GM12891 (cell line): ENCODE results near the gene RAD50.
"Not testable (repeated sequence)": the region's sequence is repeated elsewhere in the genome, so short reads cannot be mapped to it uniquely, and the experiment has no call there.

Experiments
- DNase-seq: peaks from one replicate; pipeline ENCODE4 v3.0.0; 2011; ENCODE audit warnings: low spot score; ENCODE audit not compliant: insufficient read length
- FAIRE-seq: peaks from 2 replicates; lab custom pipeline; 2011; peaks lifted over from hg19 to GRCh38; lab: Jason Lieb, UNC
- PAX5 ChIP-seq: IDR thresholded peaks from 2 replicates; pipeline ENCODE4 v1.6.1; 2011; ENCODE audit warnings: low read length, moderate library complexity, mild to moderate bottlenecking; ENCODE audit not compliant: insufficient read depth, severe bottlenecking
- POLR2A ChIP-seq: IDR thresholded peaks from 2 replicates; pipeline ENCODE4 v1.6.1; 2011; ENCODE audit warnings: low read depth, low read length, control low read depth
- POLR2AphosphoS5 ChIP-seq: IDR thresholded peaks from 2 replicates; pipeline ENCODE4 v1.6.1; 2011; ENCODE audit warnings: low read depth, low read length, control low read depth
- POU2F2 ChIP-seq: IDR thresholded peaks from 2 replicates; pipeline ENCODE4 v1.6.1; 2011; ENCODE audit warnings: low read depth, mild to moderate bottlenecking, control low read depth, low read length, moderate library complexity
- SPI1 ChIP-seq: IDR thresholded peaks from 2 replicates; pipeline ENCODE4 v1.6.1; 2011; ENCODE audit warnings: low read depth, low read length, control low read depth
- TAF1 ChIP-seq: IDR thresholded peaks from 2 replicates; pipeline ENCODE4 v1.6.1; 2011; ENCODE audit warnings: low read depth, low read length, control low read depth

Gene RAD50

DNA sequence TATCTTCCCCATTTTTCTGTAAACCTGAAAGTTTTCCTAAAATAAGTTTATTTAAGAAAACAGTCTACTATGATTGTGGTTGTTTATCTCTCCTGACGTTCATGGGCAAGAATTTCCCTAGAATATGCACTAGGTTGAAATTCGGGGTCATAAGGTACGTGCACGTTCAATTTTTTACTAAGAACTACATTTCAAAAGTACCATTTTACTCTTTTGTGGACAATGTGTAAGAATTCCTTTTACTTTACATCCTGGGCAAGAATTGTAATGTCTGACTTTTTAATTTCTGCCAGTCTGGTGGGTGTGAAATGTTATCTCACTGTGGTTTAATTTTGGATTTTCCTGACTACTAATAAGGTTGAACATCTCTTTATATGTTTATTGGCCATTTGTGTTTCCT is 25.8 kb upstream of the RAD50 start:
- no peak for FAIRE-seq

DNA sequence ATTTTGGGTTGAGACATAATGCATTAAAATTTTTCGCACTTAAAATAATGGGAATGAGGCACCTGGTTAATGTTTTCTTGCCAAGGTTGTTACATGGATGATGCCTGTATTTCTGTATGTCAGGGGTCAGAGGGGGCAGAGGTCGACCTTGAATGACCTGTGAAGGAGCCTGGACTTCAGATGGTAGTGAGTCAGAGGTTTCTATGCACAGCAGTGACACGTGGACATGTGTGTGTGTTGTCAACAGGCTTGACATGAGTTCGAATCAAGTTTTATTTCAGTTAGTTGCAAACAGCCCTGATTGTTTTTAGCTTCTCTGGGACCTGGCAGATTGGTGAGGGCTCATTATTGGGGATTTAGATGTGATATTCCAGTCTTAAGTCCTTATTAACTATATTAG is 17.1 kb upstream of the RAD50 start:
- FAIRE-seq, result no peak
- TF ChIP-seq SPI1 (no peak), PAX5 (no peak), POU2F2 (no peak), POLR2A (no peak), TAF1 (no peak), POLR2AphosphoS5 (no peak)
- no peak for DNase-seq

More for the DNA sequence above, 25.8 kb upstream of the RAD50 start:
- TF ChIP-seq POU2F2 (no peak), SPI1 (no peak), TAF1 (no peak), POLR2AphosphoS5 (no peak), PAX5 (no peak), POLR2A (no peak)
- DNase-seq, result no peak

DNA sequence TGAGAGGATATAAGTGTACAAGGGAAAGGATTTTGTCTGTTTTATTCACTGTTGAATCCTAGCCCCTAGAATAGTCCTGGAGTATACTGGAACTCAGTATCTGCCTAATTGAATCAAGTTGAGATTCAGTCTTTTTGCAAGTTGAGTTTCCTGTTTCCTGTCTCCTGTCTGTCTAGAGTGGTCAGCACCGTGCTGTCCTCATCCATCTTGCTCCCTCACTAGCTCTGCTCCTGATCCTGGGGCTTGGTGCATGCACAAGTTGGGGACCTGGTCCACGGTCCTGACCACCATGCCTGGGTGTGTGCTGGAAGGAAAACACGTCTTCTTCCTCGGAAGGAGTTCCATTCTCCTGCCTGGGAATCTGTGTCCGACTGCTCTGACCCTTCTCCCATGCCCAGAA is 16.6 kb upstream of the RAD50 start:
- TF ChIP-seq SPI1 (no peak), TAF1 (no peak), POU2F2 (no peak), POLR2A (no peak), POLR2AphosphoS5 (no peak), PAX5 (no peak)
- no peak for FAIRE-seq
- DNase-seq, result no peak

DNA sequence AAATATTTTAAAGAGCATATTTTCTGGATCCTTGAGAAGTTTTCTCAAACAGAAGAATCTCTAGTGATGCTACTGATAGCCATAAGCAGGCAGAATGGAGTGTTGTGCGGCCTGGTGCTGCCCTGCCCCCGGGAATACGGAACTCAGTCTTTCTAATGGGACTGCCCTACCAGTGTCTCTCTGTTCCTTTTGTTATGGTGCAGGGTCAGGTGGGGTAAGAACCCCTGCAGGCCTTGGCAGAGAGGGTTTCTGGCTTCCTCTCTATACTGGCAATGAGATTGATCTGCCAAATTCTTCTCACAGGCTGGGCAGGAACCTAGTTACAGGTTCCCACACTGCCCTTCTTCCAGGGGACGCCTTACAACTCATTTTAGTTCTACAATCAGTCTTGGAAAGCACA is 16.0 kb upstream of the RAD50 start:
- FAIRE-seq (no peak), DNase-seq (no peak)
- TF ChIP-seq PAX5 (no peak), POLR2A (no peak), POU2F2 (no peak), POLR2AphosphoS5 (no peak)

DNA sequence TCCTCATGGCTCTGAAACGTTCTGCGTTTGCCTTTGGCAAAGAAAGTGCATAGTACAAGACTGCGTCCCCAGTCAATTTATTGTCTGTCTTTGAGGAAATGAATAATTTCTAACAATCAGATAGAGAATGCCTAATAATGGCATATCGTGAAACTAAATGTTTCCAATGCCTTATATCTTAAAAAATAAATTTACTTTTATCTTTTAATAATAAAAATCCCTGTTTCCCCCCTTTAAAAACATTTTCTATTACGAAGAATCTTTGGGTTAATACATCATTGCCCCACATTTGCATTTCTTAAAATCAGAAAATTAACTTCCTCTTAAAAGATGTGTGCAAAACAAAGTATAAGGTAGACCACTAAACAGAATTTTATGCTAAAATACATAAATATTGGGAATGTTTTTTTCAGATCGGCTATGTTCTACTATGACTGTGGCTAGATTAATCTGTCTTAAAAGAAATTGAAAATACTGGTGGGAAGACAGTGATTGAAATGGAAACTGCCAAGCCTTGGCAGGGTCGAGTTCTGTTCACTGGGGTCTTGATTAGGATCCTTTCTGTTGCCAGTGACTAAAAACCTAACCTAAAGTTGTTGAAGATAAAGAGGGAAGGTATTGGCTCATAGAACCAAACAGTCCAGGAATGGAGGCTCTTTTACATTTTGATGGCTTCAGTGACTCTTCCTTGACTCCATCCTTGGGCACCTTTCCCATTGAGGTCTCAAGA is 13.1 kb upstream of the RAD50 start, which contains the start of gene IL5:
Gene IL5, minus strand, starts transcription at position 51 of the 730 bp plus-strand sequence. Its CDS starts 44 bp downstream, at position 7.
- no peak for DNase-seq
- FAIRE-seq, result no peak

DNA sequence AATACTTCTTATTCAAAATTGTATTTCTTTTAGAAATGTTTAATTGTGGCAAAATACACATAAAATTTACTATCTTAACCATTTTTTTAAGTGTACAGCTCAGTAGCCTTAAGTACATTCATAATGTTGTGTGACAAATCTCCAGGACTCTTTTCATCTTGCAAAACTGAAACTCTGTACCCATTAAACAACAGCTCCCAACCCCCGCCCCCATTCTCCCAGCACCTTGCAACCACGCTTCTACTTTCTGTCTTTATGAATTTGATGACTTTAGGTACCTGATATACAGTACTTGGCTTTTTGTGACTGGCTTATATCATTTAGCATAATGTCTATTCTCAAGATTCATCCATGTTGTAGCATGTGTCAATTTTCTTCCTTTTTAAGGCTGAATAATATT is 10.7 kb upstream of the RAD50 start:
- FAIRE-seq (no peak), DNase-seq (no peak)
- TF ChIP-seq TAF1, result no peak

More for the DNA sequence above, 13.1 kb upstream of the RAD50 start, which contains the start of gene IL5:
- no peak for TF ChIP-seq POLR2AphosphoS5
- TF ChIP-seq POU2F2, result no peak
- TF ChIP-seq PAX5, result no peak
- no peak for TF ChIP-seq TAF1
- TF ChIP-seq POLR2A, result no peak
- no peak for TF ChIP-seq SPI1

DNA sequence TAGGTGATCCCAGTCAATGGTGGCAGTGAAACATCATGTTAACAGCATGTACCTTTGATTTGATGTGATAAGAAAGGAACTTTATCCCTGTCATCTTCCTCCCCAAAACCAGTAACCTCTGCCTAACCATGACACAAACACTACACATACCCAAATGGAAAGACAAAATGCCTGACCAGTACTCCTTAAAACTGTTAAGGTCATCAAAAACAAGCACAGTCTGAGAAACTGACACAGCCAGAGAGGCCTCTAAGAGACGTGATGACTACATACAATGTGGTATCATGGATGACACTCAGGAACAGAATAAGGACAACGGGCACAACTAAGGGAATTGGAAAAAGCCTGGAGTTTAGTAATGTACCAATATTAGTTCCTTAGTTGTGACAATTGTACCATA is 9.5 kb upstream of the RAD50 start:
- TF ChIP-seq POLR2A, result no peak
- TF ChIP-seq POLR2AphosphoS5, result no peak
- TF ChIP-seq TAF1, result no peak
- TF ChIP-seq SPI1, result no peak
- no peak for TF ChIP-seq PAX5
- TF ChIP-seq POU2F2, result no peak
- DNase-seq, result no peak
- peak; percentile 38 for FAIRE-seq

DNA sequence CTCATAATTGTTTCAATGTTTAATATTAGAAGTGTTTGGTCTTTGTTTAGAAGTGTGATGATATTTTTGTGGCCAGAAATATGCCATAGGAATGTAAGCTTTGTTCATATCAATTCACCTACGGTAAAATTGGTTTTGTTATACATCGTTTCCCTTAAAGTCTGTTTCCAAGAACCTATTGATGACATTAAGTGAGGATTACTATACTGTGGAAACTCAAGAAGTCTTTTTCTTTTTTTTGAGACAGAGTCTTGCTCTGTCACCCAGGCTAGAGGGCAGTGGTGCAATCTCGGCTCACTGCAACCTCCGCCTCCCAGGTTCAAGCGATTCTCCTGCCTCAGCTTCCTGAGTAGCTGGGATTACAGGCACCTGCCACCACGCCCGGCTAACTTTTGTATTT is 7.9 kb upstream of the RAD50 start:
- not testable (repeated sequence) for FAIRE-seq, DNase-seq

DNA sequence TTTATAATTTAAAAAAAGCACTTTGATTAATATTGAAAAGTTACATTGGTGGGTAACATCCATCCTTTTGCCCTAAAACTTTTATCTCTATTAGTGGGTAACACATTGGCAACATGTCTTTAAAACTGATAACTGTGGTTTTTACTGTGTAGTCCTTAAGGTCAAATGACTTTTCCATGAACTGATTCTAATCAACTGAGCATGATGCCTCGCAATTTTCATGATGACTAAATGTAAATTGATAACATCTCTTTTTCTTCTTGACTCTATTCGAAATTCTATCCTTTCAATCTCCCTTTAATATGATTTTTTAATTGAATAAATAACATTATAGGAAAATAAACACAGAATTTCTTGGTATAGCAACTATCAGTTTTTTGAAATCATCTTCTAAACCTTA is 7.2 kb upstream of the RAD50 start:
- FAIRE-seq (no peak), DNase-seq (no peak)
- TF ChIP-seq POU2F2 (no peak), TAF1 (no peak), SPI1 (no peak), POLR2A (no peak), PAX5 (no peak), POLR2AphosphoS5 (no peak)

DNA sequence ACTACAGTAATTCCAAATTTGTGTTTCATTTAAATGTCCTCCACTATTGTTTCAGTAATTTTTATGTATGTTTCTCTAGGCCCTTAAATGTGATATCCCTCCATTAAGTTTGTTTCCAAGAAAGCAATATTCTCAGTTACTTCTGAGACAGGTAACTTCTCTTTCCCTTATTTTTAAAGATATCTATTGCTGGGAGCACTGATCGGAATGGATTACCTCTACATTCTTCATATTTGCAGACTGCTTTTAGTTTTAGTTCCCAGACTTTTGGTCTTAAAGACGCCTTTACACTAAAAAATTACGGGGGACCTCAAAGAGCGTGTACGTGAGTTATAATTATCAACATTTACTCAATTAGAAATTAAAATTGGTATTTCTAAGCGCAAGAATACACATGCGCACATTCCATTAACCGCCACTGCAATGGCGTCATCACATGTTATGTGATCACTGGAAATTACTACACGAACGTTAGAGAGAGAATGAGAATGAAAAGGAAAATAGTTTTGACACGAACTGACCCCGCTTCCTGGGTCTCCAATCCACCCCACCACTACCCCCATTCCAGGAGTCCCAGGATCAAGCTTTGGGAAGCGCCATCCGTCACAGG is 519 bp upstream of the RAD50 start:
- no peak for DNase-seq
- no peak for FAIRE-seq
- TF ChIP-seq POU2F2 (no peak), SPI1 (no peak), POLR2AphosphoS5 (no peak), PAX5 (no peak), POLR2A (no peak), TAF1 (no peak)
